HG03095 (cell line): ENCODE measurements around the gene COL8A2.

Experiments
- ATAC-seq: cut with Tn5 transposase; IDR thresholded peaks from one replicate; pipeline ENCODE4 v1.9.1; 2021; ENCODE audit warnings: moderate library complexity; ENCODE audit not compliant: unreplicated experiment

COL8A2 gene

DNA sequence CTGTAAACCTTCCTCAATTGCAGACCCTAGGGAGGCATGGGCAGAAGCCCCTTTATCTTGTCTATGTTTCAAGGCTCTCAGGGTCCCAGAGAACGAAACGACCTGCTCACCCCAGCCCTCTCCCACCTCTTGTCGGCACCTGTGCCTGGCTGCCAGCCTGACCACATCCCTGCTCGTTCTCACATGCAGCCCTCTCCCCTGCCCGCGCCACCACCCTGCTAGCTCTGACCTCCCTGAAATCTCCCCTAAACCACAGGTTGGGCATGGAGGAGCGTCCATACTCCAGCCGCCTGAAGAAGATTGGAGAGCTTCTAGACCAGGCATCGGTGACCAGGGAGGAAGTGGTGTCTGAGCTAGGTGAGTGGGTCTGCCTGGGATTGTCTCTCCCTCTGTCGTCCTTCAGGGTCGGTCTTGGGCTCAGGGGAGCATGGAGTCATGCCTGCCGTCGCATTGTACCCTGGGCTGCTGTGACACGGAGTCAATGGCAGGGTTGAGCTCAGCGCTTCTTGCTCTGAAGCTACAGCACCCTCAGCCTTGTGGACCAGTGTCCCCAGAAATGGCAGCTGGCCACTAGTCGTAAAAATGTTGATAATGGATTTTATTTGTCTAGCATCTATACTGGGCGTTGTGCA is 32.7 kb downstream of the COL8A2 start:
- no peak for ATAC-seq

- ATAC-seq: no peak
Observed at GRCh38 chr1:36091698-36092097, 33.3 kb downstream of the COL8A2 start.

DNA sequence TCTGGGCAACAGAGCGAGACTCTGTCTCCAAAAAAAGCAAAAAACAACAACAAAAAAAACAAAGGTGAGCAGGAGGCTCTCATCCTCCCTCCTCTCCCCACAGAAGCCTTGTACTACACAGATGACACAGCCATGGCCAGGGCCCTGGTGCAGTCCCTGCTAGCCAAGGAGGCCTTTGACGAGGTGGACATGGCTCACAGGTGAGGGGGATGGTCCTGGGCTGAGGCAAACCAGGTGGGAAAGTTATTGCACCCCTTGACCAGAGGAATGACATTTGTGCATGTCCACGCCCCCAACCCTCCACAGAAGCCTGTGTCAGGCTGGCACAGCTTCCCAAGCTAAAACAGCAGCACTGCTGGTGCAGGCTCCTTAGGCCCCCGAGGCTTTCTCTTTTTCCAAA is 33.9 kb downstream of the COL8A2 start:
- no peak for ATAC-seq

GRCh38 chr1:36089393-36090121 is 35.5 kb downstream of the COL8A2 start:
- peak; percentile 9 for ATAC-seq

GRCh38 chr1:36088577-36089392 is 36.2 kb downstream of the COL8A2 start, which contains the start of gene ADPRS:
ADPRS (plus strand) TSS chr1:36088892; CDS start chr1:36088905, 13 bp downstream.
- peak; percentile 46 for ATAC-seq

GRCh38 chr1:36088265-36088576 is 36.8 kb downstream of the COL8A2 start:
- peak; percentile 3 for ATAC-seq

DNA sequence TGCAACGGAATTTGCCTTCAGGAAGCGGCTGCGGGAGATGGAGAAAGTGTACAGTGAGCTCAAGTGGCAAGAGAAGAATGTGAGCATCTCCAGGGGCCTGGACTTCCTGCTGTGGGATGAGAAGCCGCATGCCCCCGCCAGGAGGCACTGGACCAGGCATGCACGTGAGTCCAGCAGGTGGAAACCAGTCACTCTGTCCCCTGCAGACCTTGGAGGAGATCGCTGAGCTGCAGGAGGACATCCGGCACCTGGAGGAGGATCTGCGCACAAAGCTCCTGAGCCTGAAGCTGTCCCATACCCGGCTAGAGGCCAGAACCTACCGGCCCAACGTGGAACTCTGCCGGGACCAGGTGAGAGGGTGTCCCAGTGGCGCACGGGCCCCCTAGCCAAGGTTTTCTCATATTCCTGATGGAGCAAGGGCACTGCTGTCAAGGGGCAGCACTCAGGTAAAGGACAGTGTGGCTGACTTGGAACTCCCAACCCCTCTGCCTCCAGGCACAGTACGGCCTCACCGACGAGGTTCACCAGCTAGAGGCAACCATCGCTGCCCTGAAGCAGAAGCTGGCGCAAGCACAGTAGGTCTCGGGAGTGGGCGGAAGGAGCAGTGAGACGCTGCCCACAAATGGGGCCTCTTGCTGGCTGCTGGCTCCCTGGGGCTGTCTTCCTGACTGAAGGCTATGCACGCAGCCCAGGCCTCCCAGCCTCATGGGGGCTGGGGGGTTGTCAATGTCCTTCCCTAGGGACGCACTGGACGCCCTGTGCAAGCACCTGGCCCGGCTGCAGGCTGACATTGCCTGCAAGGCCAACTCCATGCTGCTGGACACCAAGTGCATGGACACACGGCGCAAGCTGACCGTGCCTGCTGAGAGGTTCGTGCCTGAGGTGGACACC is 37.5 kb downstream of the COL8A2 start:
- no peak for ATAC-seq

- no peak for ATAC-seq
Observed at GRCh38 chr1:36086529-36087232, 38.3 kb downstream of the COL8A2 start.

- ATAC-seq: no peak
Observed at GRCh38 chr1:36085686-36086526, 39.1 kb downstream of the COL8A2 start.

DNA sequence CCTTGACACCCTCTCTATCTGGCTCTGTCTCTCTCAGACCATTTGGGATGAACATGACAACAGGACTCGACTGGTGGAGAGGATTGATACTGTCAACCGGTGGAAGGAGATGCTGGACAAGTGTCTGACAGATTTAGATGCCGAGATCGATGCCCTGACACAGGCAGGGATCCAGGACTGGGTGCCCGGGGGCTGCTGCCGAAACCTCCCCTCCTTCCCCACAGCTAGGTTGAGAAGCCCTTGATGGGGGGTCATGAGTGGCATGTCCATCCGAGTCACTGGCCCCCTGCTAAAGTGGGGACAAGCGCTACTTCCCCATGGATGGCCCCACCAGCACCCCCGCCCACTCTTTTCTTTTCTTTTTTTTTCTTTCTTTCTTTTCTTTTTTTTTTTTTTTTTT is 39.9 kb downstream of the COL8A2 start:
- no peak for ATAC-seq

DNA sequence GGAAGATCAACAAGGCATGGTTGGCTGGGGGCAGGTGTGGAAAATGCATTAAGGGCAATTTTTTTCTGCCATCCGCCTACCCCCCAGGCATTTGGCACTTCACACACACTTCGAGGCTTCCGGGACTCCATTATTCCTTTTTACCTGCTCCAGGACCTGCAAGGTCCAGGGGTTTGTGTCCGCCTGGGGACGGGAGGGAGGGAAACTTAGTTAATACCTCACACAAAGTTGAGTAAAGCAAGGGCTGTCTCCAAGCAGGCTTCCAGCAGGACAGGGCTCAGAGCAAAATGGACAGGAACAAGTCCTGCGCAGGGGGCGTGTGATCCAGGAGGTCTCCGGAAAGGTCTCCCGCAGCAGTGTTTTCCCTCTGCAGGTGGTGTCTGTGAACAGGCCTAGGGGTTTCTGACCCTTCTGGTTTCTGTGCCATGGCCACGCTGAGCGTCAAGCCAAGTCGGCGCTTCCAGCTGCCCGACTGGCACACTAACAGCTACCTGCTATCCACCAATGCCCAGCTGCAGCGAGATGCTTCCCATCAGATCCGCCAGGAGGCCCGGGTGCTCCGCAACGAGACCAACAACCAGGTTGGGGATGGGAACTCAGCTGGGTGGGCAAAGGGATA is 40.4 kb downstream of the COL8A2 start:
- ATAC-seq: no peak

DNA sequence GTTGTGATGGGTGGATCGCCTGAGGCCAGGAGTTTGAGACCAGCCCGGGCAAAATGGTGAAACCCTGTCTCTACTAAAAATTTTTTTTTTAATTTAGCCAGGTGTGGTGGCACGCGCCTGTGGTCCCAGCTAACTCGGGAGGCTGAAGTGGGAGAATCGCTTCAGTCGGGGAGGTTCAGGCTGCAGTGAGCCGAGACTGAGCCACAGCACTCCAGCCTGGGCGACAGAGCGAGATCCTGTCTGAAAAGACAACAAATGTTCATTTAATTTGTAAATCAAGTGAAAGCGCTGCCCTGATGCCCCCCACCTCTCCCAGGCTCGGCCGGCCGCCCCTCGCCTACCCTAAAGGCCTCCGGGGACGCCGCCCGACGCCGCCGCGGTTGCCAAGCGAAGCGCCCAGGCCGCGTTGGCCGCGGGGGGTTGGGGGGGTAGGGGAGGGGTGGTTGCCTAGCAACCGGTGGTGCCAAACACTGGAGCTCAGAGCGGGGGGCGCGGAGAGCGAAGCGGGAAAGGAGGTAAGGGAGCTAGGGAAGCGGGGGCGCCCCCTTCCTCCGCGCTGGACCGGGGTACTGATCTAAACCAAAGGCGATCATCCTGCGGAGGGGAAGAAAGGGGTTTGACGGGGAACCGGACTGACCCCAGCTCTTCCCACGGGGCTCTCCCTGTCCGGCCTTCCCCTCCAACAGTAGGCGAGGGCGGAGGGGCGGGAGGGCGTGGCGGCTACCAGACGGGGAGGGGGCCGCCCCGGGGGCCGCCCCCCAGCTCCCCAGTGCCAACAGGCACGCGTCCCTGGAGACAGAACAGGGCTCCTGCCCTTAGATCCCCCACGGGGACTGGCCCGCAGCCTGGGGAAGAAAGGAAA is 41.2 kb downstream of the COL8A2 start, which contains the start of gene TEKT2:
Gene TEKT2 (plus strand): TSS at position 460 of the 862 bp plus-strand sequence. CDS start 828 bp downstream, outside the sequence.
- ATAC-seq: no peak

DNA sequence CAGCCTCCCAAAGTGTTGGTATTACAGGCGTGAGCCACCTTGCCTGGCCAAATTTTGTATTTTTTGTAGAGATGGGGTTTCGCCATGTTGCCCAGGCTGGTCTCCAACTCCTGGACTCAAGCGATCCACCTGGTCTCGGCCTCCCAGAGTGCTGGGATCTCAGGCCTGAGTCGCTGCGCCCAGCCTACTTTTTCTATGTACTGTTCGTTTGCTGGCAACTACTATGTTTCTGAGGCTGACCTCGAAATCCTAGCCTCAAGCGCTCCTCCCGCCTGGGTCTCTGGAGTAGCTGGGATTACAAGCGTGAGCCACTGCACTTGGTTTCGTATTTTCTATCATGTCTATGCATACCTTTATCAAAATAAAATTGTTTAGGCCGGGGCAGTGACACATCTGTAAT is 41.8 kb downstream of the COL8A2 start:
- no peak for ATAC-seq

GRCh38 chr1:36081926-36082485 is 43.0 kb downstream of the COL8A2 start:
- no peak for ATAC-seq

- ATAC-seq: no peak
Observed at GRCh38 chr1:36080801-36081200, 44.2 kb downstream of the COL8A2 start.

DNA sequence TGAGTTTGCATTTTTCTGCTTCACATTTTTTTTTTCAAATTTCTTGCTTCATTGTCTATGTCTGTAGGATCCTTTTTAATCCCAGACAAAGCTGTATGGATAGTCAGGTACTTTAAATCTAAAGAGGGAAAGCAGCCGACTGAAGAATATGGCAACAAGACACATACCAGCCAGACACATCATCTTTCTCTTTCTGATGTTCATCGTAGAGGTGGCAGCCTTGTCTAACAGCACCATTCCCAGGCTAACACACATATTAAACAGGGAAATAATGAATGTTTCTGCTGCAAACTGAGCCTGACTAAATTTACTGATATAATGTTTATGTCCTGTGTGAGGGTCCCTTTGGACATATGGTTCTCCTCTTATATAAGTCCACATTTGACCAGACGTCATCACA is 44.8 kb downstream of the COL8A2 start:
- ATAC-seq: no peak

GRCh38 chr1:36076979-36077573 is 47.9 kb downstream of the COL8A2 start:
- ATAC-seq: no peak
